Keratinocyte (primary cell): ENCODE data around the gene CD274. TPM values are rescaled to one million over a fixed set of nuclear protein-coding genes. Genes with fewer than 3 reads are reported as not detected.

ENCODE experiments used
- DNase-seq: peaks from one replicate; pipeline ENCODE4 v3.0.0-alpha.2; 2011; ENCODE audit warnings: low read depth, missing footprints, low spot score
- FAIRE-seq: peaks from 2 replicates; lab custom pipeline; 2011; peaks lifted over from hg19 to GRCh38; lab: Jason Lieb, UNC
- H2AFZ ChIP-seq: 2 replicates; pipeline ENCODE4 v1.6.0; 2012; ENCODE audit warnings: low read length, control low read depth, inconsistent platforms; ENCODE audit not compliant: control insufficient read depth
- H3K27ac ChIP-seq: 2 replicates; pipeline ENCODE4 v1.5.1; 2011; ENCODE audit warnings: low read length; ENCODE audit not compliant: control insufficient read depth, insufficient read depth
- H3K27me3 ChIP-seq: 3 replicates; pipeline ENCODE4 v1.6.0; 2011; ENCODE audit warnings: low read length; ENCODE audit not compliant: control insufficient read depth, insufficient read depth; ENCODE audit errors: extremely low read depth
- H3K36me3 ChIP-seq, 2 experiments: 2 replicates in 1 of 2; 3 replicates in 1 of 2; pipeline ENCODE4 v1.5.1; 2011; ENCODE audit warnings: low read length in 2 of 2, mild to moderate bottlenecking in 1 of 2; ENCODE audit not compliant: control insufficient read depth in 2 of 2, insufficient read depth in 2 of 2; ENCODE audit errors: extremely low read depth in 1 of 2
- H3K4me1 ChIP-seq: 3 replicates; pipeline ENCODE4 v1.5.1; 2011; ENCODE audit warnings: low read length; ENCODE audit not compliant: control insufficient read depth, insufficient read depth; ENCODE audit errors: extremely low read depth
- H3K4me2 ChIP-seq: 3 replicates; pipeline ENCODE4 v1.6.0; 2011; ENCODE audit warnings: low read depth, low read length; ENCODE audit not compliant: control insufficient read depth, insufficient read depth; ENCODE audit errors: extremely low read depth
- H3K4me3 ChIP-seq, 3 experiments: fragments of 200-600 bp in 1 of 3; sonication (generic) in 1 of 3; 2 replicates in 2 of 3; 3 replicates in 1 of 3; pipeline ENCODE4 v1.5.1; 2011 to 2016; ENCODE audit warnings: low read length in 3 of 3, mild to moderate bottlenecking in 3 of 3, control low read depth in 2 of 3, inconsistent platforms in 1 of 3, low read depth in 1 of 3, mixed read lengths in 1 of 3, mixed run types in 1 of 3, moderate library complexity in 1 of 3; ENCODE audit not compliant: control insufficient read depth in 2 of 3, insufficient read depth in 2 of 3; ENCODE audit errors: extremely low read depth in 1 of 3
- H3K79me2 ChIP-seq: 2 replicates; pipeline ENCODE4 v1.6.0; 2012; ENCODE audit warnings: low read length; ENCODE audit not compliant: control insufficient read depth, insufficient read depth
- H3K9ac ChIP-seq: 3 replicates; pipeline ENCODE4 v1.6.0; 2011; ENCODE audit warnings: low read length; ENCODE audit not compliant: control insufficient read depth, insufficient read depth; ENCODE audit errors: extremely low read depth
- H3K9me1 ChIP-seq: 3 replicates; pipeline ENCODE4 v1.6.0; 2011; ENCODE audit warnings: low read length; ENCODE audit not compliant: control insufficient read depth, insufficient read depth; ENCODE audit errors: extremely low read depth
- H3K9me3 ChIP-seq: 2 replicates; pipeline ENCODE4 v1.5.1; 2012; ENCODE audit warnings: low read depth, low read length; ENCODE audit not compliant: control insufficient read depth
- H4K20me1 ChIP-seq: 3 replicates; pipeline ENCODE4 v1.6.0; 2011; ENCODE audit warnings: low read length; ENCODE audit not compliant: control insufficient read depth, insufficient read depth; ENCODE audit errors: extremely low read depth
- CTCF ChIP-seq, 3 experiments: IDR thresholded peaks in 1 of 3; conservative IDR thresholded peaks in 1 of 3; optimal IDR thresholded peaks in 1 of 3; 2 replicates in 2 of 3; 3 replicates in 1 of 3; pipeline versions ENCODE3 to v1.5.1; 2011; ENCODE audit warnings: low read length in 3 of 3, mild to moderate bottlenecking in 3 of 3, moderate library complexity in 2 of 3, control low read depth in 1 of 3, inconsistent platforms in 1 of 3; ENCODE audit not compliant: insufficient read depth in 2 of 3; ENCODE audit errors: extremely low read depth in 1 of 3
- EZH2 ChIP-seq: IDR thresholded peaks from one replicate; pipeline ENCODE4 v1.6.1; 2012; ENCODE audit warnings: inconsistent platforms, mild to moderate bottlenecking, low read length, moderate library complexity
- dilution Hi-C: fragments of 300-500 bp; cut with MboI; formaldehyde crosslinking; loops from one replicate; pipeline ENCODE4 v1.7.0; 2020; ENCODE audit warnings: low sequenced_read_pairs; ENCODE audit not compliant: extremely low pct_ligation_motif_present
- polyA plus RNA-seq, 5 experiments: library from polyadenylated mRNA; depleted of rRNA in 3 of 5; stranded (reverse) in 3 of 5; stranded (forward) in 1 of 5; unstranded in 1 of 5; fragments of >200 nt; gene quantifications; 1 replicate in 1 of 5; 2 replicates in 3 of 5; 3 replicates in 1 of 5; pipeline versions ENCODE4 v1.2.1 to v1.2.3, GENCODE V29; 2011 to 2012; ENCODE audit warnings: missing spikeins in 2 of 5, low read depth in 1 of 5, low replicate concordance in 1 of 5

The CD274 gene
- polyA plus RNA-seq, 1 donor (not counting 4 experiments of a cell fraction or from before 2014, with no cell fraction given): 36.3 TPM

GRCh38 chr9:5441043-5441442 lies 9.3 kb upstream of the CD274 start:
- peaks cover 31% of the 10 kb centered on the region for H3K4me1 ChIP-seq
- no peak for TF ChIP-seq EZH2
- peak in 1 of 3 experiments; percentile 9 for TF ChIP-seq CTCF (optimal IDR thresholded peaks at IDR 0.05 in 1 of 3, IDR thresholded peaks at IDR 0.05 in 1 of 3, conservative IDR thresholded peaks at IDR 0.05 in 1 of 3; ENCODE audit: extremely low read depth in 1 of 3, insufficient read depth in 2 of 3, low read length in 3 of 3)
- DNase-seq (no peak), FAIRE-seq (peak; percentile 68)
- peaks cover 5% of the 10 kb centered on the region for H3K79me2 ChIP-seq
- no peak overlapping the region for H3K9ac ChIP-seq
- H3K4me3 ChIP-seq: no peak overlapping the region
- H3K4me2 ChIP-seq: peak overlapping the region; percentile 27
- no peak overlapping the region for H2AFZ ChIP-seq
- peaks cover 0 to under 1% of the 10 kb centered on the region in 2 experiments for H3K36me3 ChIP-seq
- no peaks in the 10 kb centered on the region for H4K20me1 ChIP-seq
- dilution Hi-C loops: no loop called here
- peaks cover under 1% of the 10 kb centered on the region for H3K9me1 ChIP-seq
- H3K9me3 ChIP-seq: no peaks in the 10 kb centered on the region
- no peak overlapping the region for H3K27ac ChIP-seq
- no peaks in the 10 kb centered on the region for H3K27me3 ChIP-seq

- no peaks in the 10 kb centered on the region for H3K36me3 ChIP-seq
- no peaks in the 10 kb centered on the region for H3K9me1 ChIP-seq
- TF ChIP-seq CTCF (optimal IDR thresholded peaks at IDR 0.05 in 1 of 3, IDR thresholded peaks at IDR 0.05 in 1 of 3, conservative IDR thresholded peaks at IDR 0.05 in 1 of 3; ENCODE audit: extremely low read depth in 1 of 3, insufficient read depth in 2 of 3, low read length in 3 of 3) (peak; percentile 44 to 78 (median 54)), EZH2 (no peak)
- H2AFZ ChIP-seq: no peak overlapping the region
- H3K27ac ChIP-seq: no peak overlapping the region
- no peak overlapping the region for H3K4me3 ChIP-seq
- no peaks in the 10 kb centered on the region for H4K20me1 ChIP-seq
- no peak overlapping the region for H3K9ac ChIP-seq
- H3K79me2 ChIP-seq: peaks cover 5% of the 10 kb centered on the region
- peak; percentile 86 for FAIRE-seq
- H3K4me2 ChIP-seq: no peak overlapping the region
- no peak for DNase-seq
- no peaks in the 10 kb centered on the region for H3K9me3 ChIP-seq
- dilution Hi-C loops: no loop called here
- peaks cover 34% of the 10 kb centered on the region for H3K4me1 ChIP-seq
- H3K27me3 ChIP-seq: no peaks in the 10 kb centered on the region
These were observed 7.8 kb upstream of the CD274 start for GRCh38 chr9:5442400-5443011.
